ENCODE data around the gene SBK2. TPM values are rescaled to one million over a fixed set of nuclear protein-coding genes. Genes with fewer than 3 reads are reported as not detected.

The SBK2 gene
- total and polyA plus RNA-seq, 8 donors = not detected

- DNase-seq = no peak
- H3K9me3 ChIP-seq = no peaks in the 10 kb centered on the region
- WGBS, 5 donors = 70 to 81% (median 76%) methylated on average over 12 to 14 of the region's 14 CpGs
- peaks cover 8 to 30% (median 22%) of the 10 kb centered on the region in 4 donors for H3K4me1 ChIP-seq
- H3K36me3 ChIP-seq = no peaks in the 10 kb centered on the region
- no peak overlapping the region for H3K27ac ChIP-seq
- H3K27me3 ChIP-seq = peaks cover 0 to 5% (median 0%) of the 10 kb centered on the region in 3 donors
- intact Hi-C loops (cut with DNase I; ENCODE audit: low total_unique reads) = no loop called here
- no peak overlapping the region for H3K4me3 ChIP-seq
- TF ChIP-seq EP300 (IDR thresholded peaks at IDR 0.05) (no peak), POLR2A (IDR thresholded peaks at IDR 0.05) (no peak), CTCF (IDR thresholded peaks at IDR 0.05) (no peak), POLR2AphosphoS5 (IDR thresholded peaks at IDR 0.05) (no peak)
Observed at GRCh38 chr19:55520691-55521292, 16.1 kb downstream of the SBK2 start.

- Histone ChIP-seq H3K27ac (no peak overlapping the region), H3K27me3 (no peaks in the 10 kb centered on the region), H3K4me1 (peaks cover 8 to 25% (median 18%) of the 10 kb centered on the region in 4 donors), H3K9me3 (no peaks in the 10 kb centered on the region), H3K36me3 (no peaks in the 10 kb centered on the region), H3K4me3 (no peak overlapping the region)
- DNase-seq = no peak
- intact Hi-C loops (cut with DNase I; ENCODE audit: low total_unique reads) = no loop called here
- TF ChIP-seq POLR2AphosphoS5 (IDR thresholded peaks at IDR 0.05) = no peak
- no peak for TF ChIP-seq POLR2A (IDR thresholded peaks at IDR 0.05)
- no peak for TF ChIP-seq CTCF (IDR thresholded peaks at IDR 0.05)
- no peak for TF ChIP-seq EP300 (IDR thresholded peaks at IDR 0.05)
- WGBS, 5 donors = 82 to 90% (median 86%) methylated on average over 10 of the region's 10 CpGs
Observed at GRCh38 chr19:55519451-55520311, 17.3 kb downstream of the SBK2 start.

GRCh38 chr19:55516878-55517620 lies 19.9 kb downstream of the SBK2 start:
- intact Hi-C loops (cut with DNase I; ENCODE audit: low total_unique reads) = no loop called here
- H3K4me1 ChIP-seq = peaks cover 8 to 23% (median 18%) of the 10 kb centered on the region in 4 donors
- DNase-seq = peak; percentile 97
- peak overlapping the region; percentile 87 to 93 (median 91) for H3K27ac ChIP-seq
- peaks cover 0 to 8% (median 0%) of the 10 kb centered on the region in 4 donors for H3K36me3 ChIP-seq
- TF ChIP-seq CTCF (IDR thresholded peaks at IDR 0.05) (peak in 5 of 7 experiments; percentile 77 to 98 (median 88)), POLR2A (IDR thresholded peaks at IDR 0.05) (no peak), POLR2AphosphoS5 (IDR thresholded peaks at IDR 0.05) (peak; percentile 22 to 91 (median 75)), EP300 (IDR thresholded peaks at IDR 0.05) (no peak)
- no peaks in the 10 kb centered on the region for H3K9me3 ChIP-seq
- WGBS, 5 donors = 5 to 7% (median 6%) methylated on average over 22 to 61 of the region's 61 CpGs
- peaks cover 0 to 7% (median 0%) of the 10 kb centered on the region in 3 donors for H3K27me3 ChIP-seq
- H3K4me3 ChIP-seq = peak overlapping the region; percentile 40 to 57 (median 50)

GRCh38 chr19:55508120-55508519 lies 28.8 kb downstream of the SBK2 start:
- WGBS, 5 donors = 56 to 80% (median 74%) methylated on average over 10 of the region's 10 CpGs
- no peak for DNase-seq
- Histone ChIP-seq H3K27ac (no peak overlapping the region), H3K4me1 (peaks cover 0 to 12% (median 10%) of the 10 kb centered on the region in 4 donors), H3K9me3 (no peaks in the 10 kb centered on the region), H3K27me3 (peaks cover 0 to 6% (median 0%) of the 10 kb centered on the region in 3 donors), H3K4me3 (no peak overlapping the region), H3K36me3 (peaks cover 0 to 5% (median 0%) of the 10 kb centered on the region in 4 donors)
- no peak for TF ChIP-seq CTCF (IDR thresholded peaks at IDR 0.05)
- intact Hi-C loops (cut with DNase I; ENCODE audit: low total_unique reads) = no loop called here
